HG03135 (cell line): ENCODE data around the gene MYO5B.

ENCODE experiments used
- ATAC-seq: cut with Tn5 transposase; IDR thresholded peaks from one replicate; pipeline ENCODE4 v1.9.1; 2021; ENCODE audit warnings: mild to moderate bottlenecking, moderate library complexity; ENCODE audit not compliant: unreplicated experiment

MYO5B gene

GRCh38 chr18:50154420-50154819 lies 40.5 kb downstream of the MYO5B start:
- ATAC-seq: no peak

- no peak for ATAC-seq
These were observed 42.0 kb downstream of the MYO5B start for GRCh38 chr18:50152900-50153299.

- ATAC-seq: no peak
These were observed 43.0 kb downstream of the MYO5B start for GRCh38 chr18:50151926-50152325.

GRCh38 chr18:50144540-50144939 lies 50.4 kb downstream of the MYO5B start:
- no peak for ATAC-seq

GRCh38 chr18:50143886-50144285 lies 51.1 kb downstream of the MYO5B start:
- ATAC-seq: no peak

- no peak for ATAC-seq
These were observed 51.7 kb downstream of the MYO5B start for GRCh38 chr18:50143294-50143693.

GRCh38 chr18:50142441-50143120 lies 52.4 kb downstream of the MYO5B start:
- ATAC-seq: no peak

GRCh38 chr18:50138181-50139064 lies 56.5 kb downstream of the MYO5B start:
- no peak for ATAC-seq

GRCh38 chr18:50135903-50136302 lies 59.0 kb downstream of the MYO5B start:
- no peak for ATAC-seq

GRCh38 chr18:50133526-50133925 lies 61.4 kb downstream of the MYO5B start:
- no peak for ATAC-seq

GRCh38 chr18:50131591-50131990 lies 63.4 kb downstream of the MYO5B start:
- ATAC-seq: no peak

GRCh38 chr18:50128506-50129271 lies 66.3 kb downstream of the MYO5B start:
- ATAC-seq: no peak

GRCh38 chr18:50127516-50128210 lies 67.3 kb downstream of the MYO5B start:
- ATAC-seq: no peak

- ATAC-seq: no peak
These were observed 68.5 kb downstream of the MYO5B start for GRCh38 chr18:50126471-50126870.

GRCh38 chr18:50125456-50125855 lies 69.5 kb downstream of the MYO5B start:
- ATAC-seq: no peak

- ATAC-seq: no peak
These were observed 75.7 kb downstream of the MYO5B start for GRCh38 chr18:50119296-50119695.

- no peak for ATAC-seq
These were observed 77.1 kb downstream of the MYO5B start for GRCh38 chr18:50117863-50118262.

- ATAC-seq: no peak
These were observed 79.9 kb downstream of the MYO5B start for GRCh38 chr18:50115095-50115494.

GRCh38 chr18:50114448-50114847 lies 80.5 kb downstream of the MYO5B start:
- no peak for ATAC-seq

GRCh38 chr18:50113726-50114125 lies 81.2 kb downstream of the MYO5B start:
- no peak for ATAC-seq

GRCh38 chr18:50111398-50111797 lies 83.5 kb downstream of the MYO5B start:
- ATAC-seq: no peak
